H54 (cell line): ENCODE measurements around the gene QSOX1.

Experiments
- DNase-seq: peaks from one replicate; pipeline ENCODE4 v3.0.0; 2011; ENCODE audit warnings: low spot score, mixed read lengths; ENCODE audit not compliant: insufficient read length
- FAIRE-seq: peaks from 3 replicates; lab custom pipeline; 2011; peaks lifted over from hg19 to GRCh38; lab: Jason Lieb, UNC
- POLR2A ChIP-seq: IDR thresholded peaks from 2 replicates; pipeline ENCODE4 v1.6.1; 2011; ENCODE audit warnings: low read depth, mild to moderate bottlenecking, low read length

The QSOX1 gene

GRCh38 chr1:180211156-180211859 is 56.6 kb downstream of the QSOX1 start:
- FAIRE-seq = no peak
- no peak for DNase-seq
- TF ChIP-seq POLR2A = no peak

GRCh38 chr1:180211860-180212229 is 57.2 kb downstream of the QSOX1 start:
- FAIRE-seq (no peak), DNase-seq (no peak)
- TF ChIP-seq POLR2A = no peak

GRCh38 chr1:180213401-180214170 is 58.9 kb downstream of the QSOX1 start:
- DNase-seq (peak; percentile 57), FAIRE-seq (no peak)
- no peak for TF ChIP-seq POLR2A

GRCh38 chr1:180215856-180216625 is 61.4 kb downstream of the QSOX1 start:
- FAIRE-seq (no peak), DNase-seq (no peak)
- TF ChIP-seq POLR2A = no peak

- DNase-seq (no peak), FAIRE-seq (no peak)
- no peak for TF ChIP-seq POLR2A
Observed at GRCh38 chr1:180217006-180217405, 62.3 kb downstream of the QSOX1 start.

- DNase-seq = no peak
- TF ChIP-seq POLR2A = no peak
- no peak for FAIRE-seq
Observed at GRCh38 chr1:180218806-180219765, 64.4 kb downstream of the QSOX1 start.

GRCh38 chr1:180219776-180220175 is 65.1 kb downstream of the QSOX1 start:
- no peak for FAIRE-seq
- no peak for DNase-seq
- no peak for TF ChIP-seq POLR2A

GRCh38 chr1:180221462-180221861 is 66.8 kb downstream of the QSOX1 start:
- FAIRE-seq (no peak), DNase-seq (no peak)
- TF ChIP-seq POLR2A = no peak

- no peak for DNase-seq
- FAIRE-seq = no peak
- TF ChIP-seq POLR2A = no peak
Observed at GRCh38 chr1:180224902-180225301, 70.2 kb downstream of the QSOX1 start.

- no peak for DNase-seq
- FAIRE-seq = no peak
- TF ChIP-seq POLR2A = no peak
Observed at GRCh38 chr1:180225403-180225802, 70.7 kb downstream of the QSOX1 start.

- FAIRE-seq (no peak), DNase-seq (no peak)
- TF ChIP-seq POLR2A = no peak
Observed at GRCh38 chr1:180227861-180228647, 73.4 kb downstream of the QSOX1 start.
